PC-9 (cell line): ENCODE results near the gene SRSF11.

Source experiments
- CTCF ChIP-seq: fragments of 200-600 bp; sonication (generic); conservative IDR thresholded peaks from 2 replicates; pipeline ENCODE4 v1.6.1; 2017; ENCODE audit warnings: mixed run types, antibody characterized with exemption, mild to moderate bottlenecking, moderate library complexity
- EZH2 ChIP-seq: fragments of 200-600 bp; sonication (generic); IDR thresholded peaks from 2 replicates; pipeline ENCODE4 v1.8.0; 2017; ENCODE audit warnings: antibody characterized with exemption, low read depth

GRCh38 chr1:70208292-70208691 lies 12.9 kb upstream of the SRSF11 start:
- no peak for TF ChIP-seq EZH2
- TF ChIP-seq CTCF: no peak
